ENCODE measurements around the gene FHAD1.
A peak's percentile ranks its signal among the peaks of the same experiment; 100 is the strongest.
"Not testable (repeated sequence)": the region's sequence is repeated elsewhere in the genome, so short reads cannot be mapped to it uniquely, and the experiment has no call there.

Gene FHAD1

GRCh38 chr1:15381805-15382204, 134.8 kb downstream of the FHAD1 start:
- DNase-seq = no peak

- no peak for DNase-seq
Observed at GRCh38 chr1:15382601-15383518, 135.8 kb downstream of the FHAD1 start.

- DNase-seq = no peak
Observed at GRCh38 chr1:15383810-15384209, 136.8 kb downstream of the FHAD1 start.

GRCh38 chr1:15384301-15384901, 137.4 kb downstream of the FHAD1 start:
- DNase-seq = no peak

- no peak for DNase-seq
Observed at GRCh38 chr1:15385420-15385819, 138.4 kb downstream of the FHAD1 start.

- no peak for DNase-seq
Observed at GRCh38 chr1:15386164-15386749, 139.2 kb downstream of the FHAD1 start.

GRCh38 chr1:15388201-15388880, 141.3 kb downstream of the FHAD1 start:
- DNase-seq = no peak

- not testable (repeated sequence) for DNase-seq
Observed at GRCh38 chr1:15389828-15390227, 142.8 kb downstream of the FHAD1 start.

- no peak for DNase-seq
Observed at GRCh38 chr1:15390667-15391066, 143.6 kb downstream of the FHAD1 start.

GRCh38 chr1:15391366-15391765, 144.3 kb downstream of the FHAD1 start:
- no peak for DNase-seq

GRCh38 chr1:15393475-15394257, 146.6 kb downstream of the FHAD1 start:
- DNase-seq = no peak

GRCh38 chr1:15394258-15394690, 147.3 kb downstream of the FHAD1 start:
- DNase-seq = no peak

- DNase-seq = no peak
Observed at GRCh38 chr1:15397236-15397635, 150.2 kb downstream of the FHAD1 start.

- DNase-seq = no peak
Observed at GRCh38 chr1:15399710-15400109, 152.7 kb downstream of the FHAD1 start.

GRCh38 chr1:15400627-15401026, 153.6 kb downstream of the FHAD1 start:
- DNase-seq = peak; percentile 81

- no peak for DNase-seq
Observed at GRCh38 chr1:15401391-15402055, 154.5 kb downstream of the FHAD1 start.

- DNase-seq = peak; percentile 25
Observed at GRCh38 chr1:15402809-15403450, 155.9 kb downstream of the FHAD1 start.

GRCh38 chr1:15403962-15404580, 157.0 kb downstream of the FHAD1 start:
- no peak for DNase-seq

GRCh38 chr1:15405106-15405850, 158.3 kb downstream of the FHAD1 start:
- DNase-seq = no peak
